Astrocyte (in vitro differentiated cells and primary cell): ENCODE measurements around the gene SEC11C. TPM values are rescaled to one million over a fixed set of nuclear protein-coding genes. Genes with fewer than 3 reads are reported as not detected.

ENCODE experiments used
- DNase-seq: peaks from one replicate; pipeline ENCODE4 v3.0.0-alpha.2; 2010; ENCODE audit warnings: low read depth
- FAIRE-seq: peaks from 2 replicates; lab custom pipeline; 2011; peaks lifted over from hg19 to GRCh38; lab: Jason Lieb, UNC
- H2AFZ ChIP-seq: 2 replicates; pipeline ENCODE4 v1.6.0; 2012; ENCODE audit warnings: low read depth, low read length, inconsistent platforms
- H3K27ac ChIP-seq: 2 replicates; pipeline ENCODE4 v1.5.1; 2011; ENCODE audit warnings: low read depth, low read length, inconsistent platforms
- H3K27me3 ChIP-seq: 2 replicates; pipeline ENCODE4 v1.6.0; 2011; ENCODE audit warnings: low read length, inconsistent platforms; ENCODE audit not compliant: insufficient read depth
- H3K36me3 ChIP-seq: 2 replicates; pipeline ENCODE4 v1.5.1; 2011; ENCODE audit warnings: low read length, inconsistent platforms; ENCODE audit not compliant: insufficient read depth
- H3K4me1 ChIP-seq: 2 replicates; pipeline ENCODE4 v1.5.1; 2011; ENCODE audit warnings: low read length, inconsistent platforms; ENCODE audit not compliant: insufficient read depth
- H3K4me2 ChIP-seq: 2 replicates; pipeline ENCODE4 v1.6.0; 2012; ENCODE audit warnings: low read length, inconsistent platforms
- H3K4me3 ChIP-seq: 2 replicates; pipeline ENCODE4 v1.5.1; 2011; ENCODE audit warnings: low read depth, mild to moderate bottlenecking, low read length, inconsistent platforms; ENCODE audit not compliant: insufficient read depth
- H3K79me2 ChIP-seq: 2 replicates; pipeline ENCODE4 v1.6.0; 2012; ENCODE audit warnings: mild to moderate bottlenecking, low read length, inconsistent platforms; ENCODE audit not compliant: insufficient read depth
- H3K9ac ChIP-seq: 2 replicates; pipeline ENCODE4 v1.6.0; 2012; ENCODE audit warnings: mild to moderate bottlenecking, low read length, inconsistent platforms
- H3K9me3 ChIP-seq: 2 replicates; pipeline ENCODE4 v1.5.1; 2012; ENCODE audit warnings: low read depth, mild to moderate bottlenecking, low read length, inconsistent platforms; ENCODE audit not compliant: insufficient read depth
- H4K20me1 ChIP-seq: 2 replicates; pipeline ENCODE4 v1.6.0; 2012; ENCODE audit warnings: low read length, inconsistent platforms; ENCODE audit not compliant: insufficient read depth
- H3K27ac Mint-ChIP-seq: one replicate; pipeline ENCODE4 v1.8.0; 2021; ENCODE audit warnings: mild to moderate bottlenecking, mixed read lengths; ENCODE audit not compliant: unreplicated experiment
- H3K27me3 Mint-ChIP-seq: one replicate; pipeline ENCODE4 v1.8.0; 2021; ENCODE audit warnings: low read depth, mixed read lengths; ENCODE audit not compliant: unreplicated experiment
- H3K36me3 Mint-ChIP-seq: one replicate; pipeline ENCODE4 v1.8.0; 2021; ENCODE audit warnings: low read depth, mixed read lengths; ENCODE audit not compliant: unreplicated experiment
- H3K4me1 Mint-ChIP-seq: one replicate; pipeline ENCODE4 v1.8.0; 2021; ENCODE audit warnings: low read depth, mixed read lengths; ENCODE audit not compliant: unreplicated experiment
- H3K4me3 Mint-ChIP-seq: one replicate; pipeline ENCODE4 v1.8.0; 2021; ENCODE audit warnings: mild to moderate bottlenecking, moderate library complexity, mixed read lengths; ENCODE audit not compliant: unreplicated experiment
- H3K9me3 Mint-ChIP-seq: one replicate; pipeline ENCODE4 v1.8.0; 2021; ENCODE audit warnings: mild to moderate bottlenecking, mixed read lengths; ENCODE audit not compliant: unreplicated experiment
- EZH2 ChIP-seq: IDR thresholded peaks from 2 replicates; pipeline ENCODE4 v1.6.1; 2012; ENCODE audit warnings: mild to moderate bottlenecking, low read length, inconsistent platforms; ENCODE audit not compliant: insufficient read depth
- total RNA-seq: library from RNA; stranded (reverse); gene quantifications from 2 replicates; pipeline ENCODE4 v1.2.1, GENCODE V29; 2021
- TF ChIP-seq, protein P1 (sequence below): IDR thresholded peaks from 2 replicates; pipeline ENCODE4 v1.5.1; 2011; ENCODE audit warnings: low read depth, mild to moderate bottlenecking, inconsistent platforms, low read length, moderate library complexity; ENCODE audit not compliant: insufficient read depth

Gene SEC11C
- total RNA-seq, 1 donor from 2014 or later, result 38.0 TPM

DNA sequence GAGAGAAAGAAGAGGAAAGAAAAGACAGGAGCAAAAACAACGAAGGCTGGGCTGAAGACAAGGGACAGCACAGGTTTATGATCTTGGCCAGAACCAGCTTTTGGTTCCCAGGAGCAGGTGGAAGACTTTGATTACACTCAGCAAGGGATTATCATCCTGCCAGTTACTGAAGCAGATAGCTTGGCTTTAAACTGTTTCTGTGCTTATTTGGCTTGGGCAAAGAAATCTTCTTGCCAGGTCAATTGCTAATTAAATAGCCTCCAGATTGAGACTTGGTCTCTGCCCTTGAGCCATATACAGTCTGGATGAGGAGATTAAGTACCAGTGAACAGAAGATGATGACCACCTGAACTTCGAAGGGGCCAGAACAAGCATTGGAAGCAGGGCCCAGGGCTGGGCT lies 58.0 kb downstream of the SEC11C start:
- Histone ChIP-seq H3K4me2 (no peak overlapping the region), H3K9me3 (no peaks in the 10 kb centered on the region), H3K4me3 (no peak overlapping the region), H3K27me3 (peaks cover 25% of the 10 kb centered on the region), H2AFZ (no peak overlapping the region), H3K4me1 (no peaks in the 10 kb centered on the region), H3K27ac (no peak overlapping the region), H4K20me1 (no peaks in the 10 kb centered on the region), H3K79me2 (no peaks in the 10 kb centered on the region), H3K36me3 (no peaks in the 10 kb centered on the region), H3K9ac (no peak overlapping the region)
- Mint-ChIP-seq H3K4me3 (no peak overlapping the region), H3K27me3 (peaks cover 28% of the 10 kb centered on the region), H3K4me1 (no peaks in the 10 kb centered on the region), H3K9me3 (peaks cover 7% of the 10 kb centered on the region), H3K36me3 (no peaks in the 10 kb centered on the region), H3K27ac (no peak overlapping the region)
- no peak for TF ChIP-seq EZH2
- TF ChIP-seq, protein P1, sequence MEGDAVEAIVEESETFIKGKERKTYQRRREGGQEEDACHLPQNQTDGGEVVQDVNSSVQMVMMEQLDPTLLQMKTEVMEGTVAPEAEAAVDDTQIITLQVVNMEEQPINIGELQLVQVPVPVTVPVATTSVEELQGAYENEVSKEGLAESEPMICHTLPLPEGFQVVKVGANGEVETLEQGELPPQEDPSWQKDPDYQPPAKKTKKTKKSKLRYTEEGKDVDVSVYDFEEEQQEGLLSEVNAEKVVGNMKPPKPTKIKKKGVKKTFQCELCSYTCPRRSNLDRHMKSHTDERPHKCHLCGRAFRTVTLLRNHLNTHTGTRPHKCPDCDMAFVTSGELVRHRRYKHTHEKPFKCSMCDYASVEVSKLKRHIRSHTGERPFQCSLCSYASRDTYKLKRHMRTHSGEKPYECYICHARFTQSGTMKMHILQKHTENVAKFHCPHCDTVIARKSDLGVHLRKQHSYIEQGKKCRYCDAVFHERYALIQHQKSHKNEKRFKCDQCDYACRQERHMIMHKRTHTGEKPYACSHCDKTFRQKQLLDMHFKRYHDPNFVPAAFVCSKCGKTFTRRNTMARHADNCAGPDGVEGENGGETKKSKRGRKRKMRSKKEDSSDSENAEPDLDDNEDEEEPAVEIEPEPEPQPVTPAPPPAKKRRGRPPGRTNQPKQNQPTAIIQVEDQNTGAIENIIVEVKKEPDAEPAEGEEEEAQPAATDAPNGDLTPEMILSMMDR, result no peak
- FAIRE-seq (no peak), DNase-seq (no peak)

GRCh38 chr18:59198215-59198614 lies 58.5 kb downstream of the SEC11C start:
- Histone ChIP-seq H3K9ac (no peak overlapping the region), H2AFZ (no peak overlapping the region), H4K20me1 (no peaks in the 10 kb centered on the region), H3K4me1 (no peaks in the 10 kb centered on the region), H3K4me3 (no peak overlapping the region), H3K9me3 (no peaks in the 10 kb centered on the region), H3K79me2 (no peaks in the 10 kb centered on the region), H3K36me3 (no peaks in the 10 kb centered on the region), H3K27me3 (peaks cover 30% of the 10 kb centered on the region), H3K4me2 (no peak overlapping the region), H3K27ac (no peak overlapping the region)
- Mint-ChIP-seq H3K27ac (no peak overlapping the region), H3K27me3 (peaks cover 30% of the 10 kb centered on the region), H3K4me3 (no peak overlapping the region), H3K4me1 (no peaks in the 10 kb centered on the region), H3K9me3 (peaks cover 11% of the 10 kb centered on the region), H3K36me3 (no peaks in the 10 kb centered on the region)
- DNase-seq (no peak), FAIRE-seq (no peak)
- no peak for TF ChIP-seq EZH2
- TF ChIP-seq, protein P1, result no peak

- no peaks in the 10 kb centered on the region for H3K4me1 Mint-ChIP-seq
- no peaks in the 10 kb centered on the region for H3K36me3 Mint-ChIP-seq
- H3K9me3 Mint-ChIP-seq, result peaks cover 12% of the 10 kb centered on the region
- Histone ChIP-seq H3K27me3 (peaks cover 39% of the 10 kb centered on the region), H3K27ac (no peak overlapping the region), H3K4me1 (no peaks in the 10 kb centered on the region), H3K9me3 (no peaks in the 10 kb centered on the region), H3K36me3 (no peaks in the 10 kb centered on the region), H4K20me1 (no peaks in the 10 kb centered on the region), H2AFZ (no peak overlapping the region), H3K79me2 (no peaks in the 10 kb centered on the region), H3K4me3 (no peak overlapping the region), H3K9ac (no peak overlapping the region), H3K4me2 (no peak overlapping the region)
- H3K27me3 Mint-ChIP-seq, result peaks cover 30% of the 10 kb centered on the region
- no peak overlapping the region for H3K27ac Mint-ChIP-seq
- TF ChIP-seq EZH2, result no peak
- TF ChIP-seq, protein P1, result no peak
- no peak overlapping the region for H3K4me3 Mint-ChIP-seq
- no peak for DNase-seq
- FAIRE-seq, result no peak
Observed at GRCh38 chr18:59200787-59201186, 61.1 kb downstream of the SEC11C start.
